Measurements from ENCODE around the gene ARF5. TPM values are rescaled to one million over a fixed set of nuclear protein-coding genes. Genes with fewer than 3 reads are reported as not detected.

Gene ARF5
- total RNA-seq, 1 experiment from 2014 or later, result 105 TPM

GRCh38 chr7:127578711-127579275, 9.4 kb upstream of the ARF5 start:
- H3K27me3 Mint-ChIP-seq (ENCODE audit: unreplicated experiment), result no peaks in the 10 kb centered on the region
- H3K36me3 Mint-ChIP-seq (ENCODE audit: insufficient read depth, unreplicated experiment), result no peaks in the 10 kb centered on the region
- CTCF ChIA-PET, result no interaction called here
- no peak overlapping the region for H3K4me3 Mint-ChIP-seq (ENCODE audit: low read depth, unreplicated experiment)
- H3K4me1 Mint-ChIP-seq (ENCODE audit: low read depth, unreplicated experiment), result peaks cover 14% of the 10 kb centered on the region
- DNase-seq, result no peak
- H3K9me3 Mint-ChIP-seq (ENCODE audit: low read depth, unreplicated experiment), result no peaks in the 10 kb centered on the region
- BruUV-seq (replicated peaks), result no TSS peak
- H3K27ac Mint-ChIP-seq (ENCODE audit: unreplicated experiment), result no peak overlapping the region
- TF ChIP-seq CTCF (IDR thresholded peaks at IDR 0.05; ENCODE audit: unreplicated experiment), result no peak
- intact Hi-C loops (cut with micrococcal nuclease; ENCODE audit: unreplicated experiment), result no loop called here

DNA sequence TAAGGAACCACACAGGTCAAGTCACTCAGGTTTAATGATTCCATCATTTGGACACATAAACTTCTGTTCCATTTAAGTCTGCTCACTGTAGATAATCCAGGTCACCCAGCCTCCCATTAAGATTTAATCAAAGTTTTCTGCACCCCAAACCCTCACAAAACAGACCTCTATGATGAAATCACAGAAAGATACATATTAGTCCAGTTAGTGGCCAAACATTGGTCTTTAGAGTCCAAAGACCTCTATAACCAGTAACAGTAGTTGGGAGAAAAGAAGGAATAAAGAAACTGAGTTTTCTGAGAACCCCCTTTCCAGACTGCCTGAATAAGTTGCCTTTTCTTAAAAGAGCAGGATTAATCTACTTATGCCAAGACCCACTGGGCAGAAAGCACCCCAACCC, 7.6 kb upstream of the ARF5 start:
- TF ChIP-seq CTCF (IDR thresholded peaks at IDR 0.05; ENCODE audit: unreplicated experiment), result no peak
- H3K27me3 Mint-ChIP-seq (ENCODE audit: unreplicated experiment), result no peaks in the 10 kb centered on the region
- H3K27ac Mint-ChIP-seq (ENCODE audit: unreplicated experiment), result no peak overlapping the region
- no peak for DNase-seq
- H3K9me3 Mint-ChIP-seq (ENCODE audit: low read depth, unreplicated experiment), result no peaks in the 10 kb centered on the region
- CTCF ChIA-PET, result no interaction called here
- no peak overlapping the region for H3K4me3 Mint-ChIP-seq (ENCODE audit: low read depth, unreplicated experiment)
- peaks cover 26% of the 10 kb centered on the region for H3K4me1 Mint-ChIP-seq (ENCODE audit: low read depth, unreplicated experiment)
- peaks cover 14% of the 10 kb centered on the region for H3K36me3 Mint-ChIP-seq (ENCODE audit: insufficient read depth, unreplicated experiment)
- no TSS peak for BruUV-seq (replicated peaks)
- intact Hi-C loops (cut with micrococcal nuclease; ENCODE audit: unreplicated experiment), result loop anchor here (10.0 kb wide), 1 partner anchor 634 kb away; no protein-coding TSS in a partner anchor

DNA sequence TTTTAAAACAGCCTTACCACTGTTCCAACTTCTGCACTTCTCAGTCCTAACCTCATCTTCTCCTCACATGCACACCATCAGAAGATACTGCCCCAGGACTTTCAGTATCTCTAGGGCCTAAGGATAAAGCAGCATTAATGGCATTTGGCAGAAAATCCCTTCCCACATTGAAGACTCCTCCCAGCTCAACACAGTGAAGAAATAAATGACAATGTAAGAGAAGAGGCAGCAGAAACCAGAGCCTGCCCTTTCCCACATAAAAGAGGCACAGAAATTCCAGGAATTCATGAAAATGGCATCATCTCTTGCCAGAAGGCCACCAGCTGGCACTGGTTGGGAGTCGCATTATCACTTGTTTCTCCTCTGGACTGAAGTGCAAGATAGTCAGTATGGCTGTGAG, 6.5 kb upstream of the ARF5 start:
- Mint-ChIP-seq H3K27ac (ENCODE audit: unreplicated experiment) (no peak overlapping the region), H3K36me3 (ENCODE audit: insufficient read depth, unreplicated experiment) (peaks cover 22% of the 10 kb centered on the region), H3K27me3 (ENCODE audit: unreplicated experiment) (no peaks in the 10 kb centered on the region), H3K9me3 (ENCODE audit: low read depth, unreplicated experiment) (no peaks in the 10 kb centered on the region), H3K4me3 (ENCODE audit: low read depth, unreplicated experiment) (no peak overlapping the region), H3K4me1 (ENCODE audit: low read depth, unreplicated experiment) (peaks cover 33% of the 10 kb centered on the region)
- DNase-seq, result no peak
- CTCF ChIA-PET, result no interaction called here
- intact Hi-C loops (cut with micrococcal nuclease; ENCODE audit: unreplicated experiment), result loop anchor here (10.0 kb wide), 1 partner anchor 633 kb away; no protein-coding TSS in a partner anchor
- BruUV-seq (replicated peaks), result no TSS peak
- no peak for TF ChIP-seq CTCF (IDR thresholded peaks at IDR 0.05; ENCODE audit: unreplicated experiment)

GRCh38 chr7:127582361-127582760, 5.8 kb upstream of the ARF5 start:
- BruUV-seq (replicated peaks), result no TSS peak
- intact Hi-C loops (cut with micrococcal nuclease; ENCODE audit: unreplicated experiment), result loop anchor here (10.0 kb wide), 1 partner anchor 632 kb away; no protein-coding TSS in a partner anchor
- H3K9me3 Mint-ChIP-seq (ENCODE audit: low read depth, unreplicated experiment), result no peaks in the 10 kb centered on the region
- H3K36me3 Mint-ChIP-seq (ENCODE audit: insufficient read depth, unreplicated experiment), result peaks cover 22% of the 10 kb centered on the region
- DNase-seq, result no peak
- no peaks in the 10 kb centered on the region for H3K27me3 Mint-ChIP-seq (ENCODE audit: unreplicated experiment)
- TF ChIP-seq CTCF (IDR thresholded peaks at IDR 0.05; ENCODE audit: unreplicated experiment), result no peak
- H3K4me1 Mint-ChIP-seq (ENCODE audit: low read depth, unreplicated experiment), result peaks cover 33% of the 10 kb centered on the region
- no peak overlapping the region for H3K4me3 Mint-ChIP-seq (ENCODE audit: low read depth, unreplicated experiment)
- no peak overlapping the region for H3K27ac Mint-ChIP-seq (ENCODE audit: unreplicated experiment)
- CTCF ChIA-PET, result no interaction called here
